GM10248 (cell line): ENCODE measurements around the gene MAN2A2.
A peak's percentile ranks its signal among the peaks of the same experiment; 100 is the strongest.

Experiments used
- CTCF ChIA-PET: fragments of 300-600 bp; sonication (Branson Sonifier 250); formaldehyde crosslinking; extraction: SDS; loops from one replicate; lab custom pipeline; 2021; ENCODE audit warnings: antibody characterized with exemption; lab: Yijun Ruan, JAX
- POLR2A ChIA-PET: fragments of 350-650 bp; sonication (Branson Sonifier 250); formaldehyde crosslinking; extraction: SDS; loops from one replicate; lab custom pipeline; 2020; ENCODE audit warnings: antibody characterized with exemption; lab: Yijun Ruan, JAX
- DNase-seq: peaks from one replicate; pipeline ENCODE4 v3.0.0; 2012; ENCODE audit errors: extremely low spot score
- CTCF ChIP-seq: IDR thresholded peaks from 2 replicates; pipeline ENCODE4 v1.5.1; 2012; ENCODE audit warnings: mild to moderate bottlenecking, low read depth; ENCODE audit errors: extremely low read depth, missing control alignments, control extremely low read depth

Gene MAN2A2

GRCh38 chr15:90892023-90892422 is 11.1 kb upstream of the MAN2A2 start:
- no peak for TF ChIP-seq CTCF
- CTCF ChIA-PET: no interaction called here
- POLR2A ChIA-PET: no interaction called here
- DNase-seq: no peak

GRCh38 chr15:90892498-90893174 is 10.5 kb upstream of the MAN2A2 start:
- no peak for TF ChIP-seq CTCF
- DNase-seq: no peak
- POLR2A ChIA-PET: no interaction called here
- CTCF ChIA-PET: interaction anchor here (1.2 kb wide), 2 partner anchors 10 to 41 kb away, joined by 5 to 7 read pairs; partner anchors contain the start of genes HDDC3 and MAN2A2

- peak; percentile 20 for TF ChIP-seq CTCF
- ChIA-PET POLR2A (no interaction called here), CTCF (interaction anchor here (1.2 to 6.9 kb wide), 4 partner anchors 8 to 40 kb away, joined by 5 to 73 read pairs (median 14); partner anchors contain the start of genes FES, HDDC3 and MAN2A2)
- no peak for DNase-seq
Observed at GRCh38 chr15:90893175-90894090, 9.7 kb upstream of the MAN2A2 start.

- DNase-seq: no peak
- POLR2A ChIA-PET: no interaction called here
- CTCF ChIA-PET: interaction anchor here (0.7 to 6.9 kb wide), 5 partner anchors 10 to 248 kb away, joined by 3 to 73 read pairs (median 4); partner anchors contain the start of genes FES and HDDC3
- no peak for TF ChIP-seq CTCF
Observed at GRCh38 chr15:90895571-90896117, 7.5 kb upstream of the MAN2A2 start.

- CTCF ChIA-PET: interaction anchor here (1.1 to 10.8 kb wide), 6 partner anchors 12 to 577 kb away, joined by 3 to 211 read pairs (median 4); partner anchors contain the start of genes FES, HDDC3 and UNC45A
- DNase-seq: peak; percentile 74
- POLR2A ChIA-PET: interaction anchor here (1.0 kb wide), 1 partner anchor 34 kb away, joined by 7 read pairs; no protein-coding TSS in a partner anchor
Observed at GRCh38 chr15:90897131-90897655, 5.9 kb upstream of the MAN2A2 start.

- ChIA-PET CTCF (interaction anchor here (0.6 to 10.8 kb wide), 17 partner anchors 8 to 371 kb away, joined by 3 to 211 read pairs (median 5); partner anchors contain the start of genes FES, HDDC3 and UNC45A), POLR2A (no interaction called here)
- TF ChIP-seq CTCF: no peak
- DNase-seq: no peak
Observed at GRCh38 chr15:90901175-90902039, 1.7 kb upstream of the MAN2A2 start.
